Smooth muscle cell (in vitro differentiated cells): ENCODE measurements around the gene MARK3. TPM values are rescaled to one million over a fixed set of nuclear protein-coding genes. Genes with fewer than 3 reads are reported as not detected.

Experiments used
- DNase-seq: peaks from one replicate; lab custom pipeline; 2025; ENCODE audit not compliant: unreplicated experiment; lab: John Stamatoyannopoulos, UW
- H2AFZ ChIP-seq: fragments of 200-600 bp; sonication (generic); 2 replicates; pipeline ENCODE4 v1.6.0; 2016; ENCODE audit warnings: antibody characterized with exemption, low read depth, mild to moderate bottlenecking
- H3F3A ChIP-seq: fragments of 200-600 bp; sonication (generic); 2 replicates; pipeline ENCODE4 v1.6.0; 2017; ENCODE audit warnings: antibody characterized with exemption, low read depth
- H3K27ac ChIP-seq: fragments of 200-600 bp; sonication (generic); 2 replicates; pipeline ENCODE4 v1.5.1; 2016; ENCODE audit warnings: low read depth, mild to moderate bottlenecking
- H3K27me3 ChIP-seq: fragments of 200-600 bp; sonication (generic); 2 replicates; pipeline ENCODE4 v1.6.1; 2016; ENCODE audit warnings: low read depth, mild to moderate bottlenecking
- H3K36me3 ChIP-seq: fragments of 200-600 bp; sonication (generic); 2 replicates; pipeline ENCODE4 v1.5.1; 2016; ENCODE audit warnings: low read depth
- H3K4me1 ChIP-seq: fragments of 200-600 bp; sonication (generic); 2 replicates; pipeline ENCODE4 v1.5.1; 2016; ENCODE audit warnings: low read depth
- H3K4me2 ChIP-seq: fragments of 200-600 bp; sonication (generic); 2 replicates; pipeline ENCODE4 v1.6.0; 2016; ENCODE audit warnings: mild to moderate bottlenecking
- H3K4me3 ChIP-seq: fragments of 200-600 bp; sonication (generic); 2 replicates; pipeline ENCODE4 v1.5.1; 2016; ENCODE audit warnings: mild to moderate bottlenecking
- H3K79me2 ChIP-seq: fragments of 200-600 bp; sonication (generic); 2 replicates; pipeline ENCODE4 v1.6.0; 2016; ENCODE audit warnings: low read depth, mild to moderate bottlenecking
- H3K9ac ChIP-seq: fragments of 200-600 bp; sonication (generic); 2 replicates; pipeline ENCODE4 v1.6.0; 2016; ENCODE audit warnings: low read depth
- H3K9me3 ChIP-seq: fragments of 200-600 bp; sonication (generic); replicated peaks from 2 replicates; pipeline ENCODE4 v1.5.1; 2016; ENCODE audit warnings: low read depth
- H4K20me1 ChIP-seq: fragments of 200-600 bp; sonication (generic); 2 replicates; pipeline ENCODE4 v1.6.0; 2016; ENCODE audit warnings: low read depth
- CTCF ChIP-seq: fragments of 200-600 bp; sonication (generic); IDR thresholded peaks from 2 replicates; pipeline ENCODE4 v1.5.1; 2017; ENCODE audit warnings: borderline replicate concordance, mild to moderate bottlenecking, antibody characterized with exemption; ENCODE audit not compliant: insufficient read depth, poor library complexity, severe bottlenecking
- WGBS: methylation state at CpG from one replicate; pipeline ENCODE4 v1.1.7; 2016; ENCODE audit warnings: low lambda C conversion rate; 5-methylcytosine and 5-hydroxymethylcytosine counted together
- polyA plus RNA-seq: library from polyadenylated mRNA; unstranded; fragments of >200 nt; fragmentation: Nextera tagmentation; extraction: Ambion mirVana; gene quantifications from 2 replicates; pipeline ENCODE4 v1.2.1, GENCODE V29; 2016
- total RNA-seq: library from RNA; depleted of rRNA; stranded (reverse); fragments of >200 nt; gene quantifications from 2 replicates; pipeline ENCODE4 v1.2.3, GENCODE V29; 2014

MARK3 gene
- total and polyA plus RNA-seq, 2 experiments from 2014 or later, result 63.2 to 68.4 TPM

DNA sequence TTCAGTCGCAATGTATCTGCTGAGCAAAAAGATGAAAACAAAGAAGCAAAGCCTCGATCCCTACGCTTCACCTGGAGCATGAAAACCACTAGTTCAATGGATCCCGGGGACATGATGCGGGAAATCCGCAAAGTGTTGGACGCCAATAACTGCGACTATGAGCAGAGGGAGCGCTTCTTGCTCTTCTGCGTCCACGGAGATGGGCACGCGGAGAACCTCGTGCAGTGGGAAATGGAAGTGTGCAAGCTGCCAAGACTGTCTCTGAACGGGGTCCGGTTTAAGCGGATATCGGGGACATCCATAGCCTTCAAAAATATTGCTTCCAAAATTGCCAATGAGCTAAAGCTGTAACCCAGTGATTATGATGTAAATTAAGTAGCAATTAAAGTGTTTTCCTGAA lies 117.7 kb downstream of the MARK3 start:
- 98% methylated on average over 18 of the region's 18 CpGs for WGBS
- H3K4me2 ChIP-seq, result no peak overlapping the region
- H3K9me3 ChIP-seq, result no peaks in the 10 kb centered on the region
- H3K36me3 ChIP-seq, result peaks cover 3% of the 10 kb centered on the region
- H2AFZ ChIP-seq, result no peak overlapping the region
- H3K79me2 ChIP-seq, result no peaks in the 10 kb centered on the region
- no peak overlapping the region for H3K4me3 ChIP-seq
- no peak overlapping the region for H3K9ac ChIP-seq
- TF ChIP-seq CTCF, result no peak
- peaks cover 5% of the 10 kb centered on the region for H3F3A ChIP-seq
- no peaks in the 10 kb centered on the region for H3K4me1 ChIP-seq
- H3K27me3 ChIP-seq, result no peaks in the 10 kb centered on the region
- H4K20me1 ChIP-seq, result peaks cover 32% of the 10 kb centered on the region
- DNase-seq, result no peak
- H3K27ac ChIP-seq, result no peak overlapping the region

DNA sequence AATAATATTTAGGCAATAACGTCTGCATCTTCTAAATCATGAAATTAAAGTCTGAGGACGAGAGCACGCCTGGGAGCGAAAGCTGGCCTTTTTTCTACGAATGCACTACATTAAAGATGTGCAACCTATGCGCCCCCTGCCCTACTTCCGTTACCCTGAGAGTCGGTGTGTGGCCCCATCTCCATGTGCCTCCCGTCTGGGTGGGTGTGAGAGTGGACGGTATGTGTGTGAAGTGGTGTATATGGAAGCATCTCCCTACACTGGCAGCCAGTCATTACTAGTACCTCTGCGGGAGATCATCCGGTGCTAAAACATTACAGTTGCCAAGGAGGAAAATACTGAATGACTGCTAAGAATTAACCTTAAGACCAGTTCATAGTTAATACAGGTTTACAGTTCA lies 118.1 kb downstream of the MARK3 start:
- no peak overlapping the region for H2AFZ ChIP-seq
- H3K4me1 ChIP-seq, result no peaks in the 10 kb centered on the region
- no peak for TF ChIP-seq CTCF
- H4K20me1 ChIP-seq, result peaks cover 32% of the 10 kb centered on the region
- DNase-seq, result no peak
- no peak overlapping the region for H3K4me2 ChIP-seq
- WGBS, result 97% methylated on average over 12 of the region's 12 CpGs
- peaks cover 3% of the 10 kb centered on the region for H3K36me3 ChIP-seq
- no peaks in the 10 kb centered on the region for H3K9me3 ChIP-seq
- H3K79me2 ChIP-seq, result no peaks in the 10 kb centered on the region
- no peak overlapping the region for H3K4me3 ChIP-seq
- H3K27ac ChIP-seq, result no peak overlapping the region
- peaks cover 5% of the 10 kb centered on the region for H3F3A ChIP-seq
- H3K9ac ChIP-seq, result no peak overlapping the region
- H3K27me3 ChIP-seq, result no peaks in the 10 kb centered on the region

- Histone ChIP-seq H3K27ac (no peak overlapping the region), H3F3A (no peaks in the 10 kb centered on the region), H3K27me3 (no peaks in the 10 kb centered on the region), H3K4me1 (no peaks in the 10 kb centered on the region), H3K9me3 (no peaks in the 10 kb centered on the region), H2AFZ (no peak overlapping the region), H3K79me2 (no peaks in the 10 kb centered on the region), H3K9ac (no peak overlapping the region), H3K4me3 (no peak overlapping the region), H3K4me2 (no peak overlapping the region), H4K20me1 (peaks cover 15% of the 10 kb centered on the region), H3K36me3 (no peaks in the 10 kb centered on the region)
- WGBS, result 84% methylated on average over 8 of the region's 8 CpGs
- no peak for TF ChIP-seq CTCF
- no peak for DNase-seq
Measured at GRCh38 chr14:103504991-103505565, 119.9 kb downstream of the MARK3 start.

DNA sequence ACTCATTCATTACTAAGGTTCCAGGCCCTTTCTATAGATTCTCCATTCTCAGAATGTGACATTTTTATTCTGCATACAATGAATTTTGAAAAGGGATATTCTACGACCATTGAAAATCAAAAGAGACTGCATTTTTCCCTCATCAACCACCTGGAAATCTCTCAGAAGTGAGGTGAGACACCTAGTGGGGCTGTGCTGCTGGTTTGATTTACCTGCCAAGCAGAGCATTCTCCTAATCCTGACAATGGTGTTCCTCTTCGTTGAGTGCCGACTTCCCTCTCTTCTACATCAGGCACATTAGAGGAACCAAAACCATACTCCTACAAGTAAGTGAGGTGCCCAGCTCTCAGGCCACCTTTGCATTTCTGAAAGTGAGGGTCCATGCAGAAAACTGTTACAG lies 122.5 kb downstream of the MARK3 start:
- no peak overlapping the region for H3K4me2 ChIP-seq
- no peaks in the 10 kb centered on the region for H3F3A ChIP-seq
- no peaks in the 10 kb centered on the region for H3K27me3 ChIP-seq
- no peaks in the 10 kb centered on the region for H3K9me3 ChIP-seq
- H4K20me1 ChIP-seq, result no peaks in the 10 kb centered on the region
- TF ChIP-seq CTCF, result no peak
- DNase-seq, result no peak
- no peaks in the 10 kb centered on the region for H3K4me1 ChIP-seq
- no peak overlapping the region for H2AFZ ChIP-seq
- no peak overlapping the region for H3K27ac ChIP-seq
- H3K4me3 ChIP-seq, result no peak overlapping the region
- 98% methylated on average over 3 of the region's 3 CpGs for WGBS
- no peaks in the 10 kb centered on the region for H3K36me3 ChIP-seq
- H3K79me2 ChIP-seq, result no peaks in the 10 kb centered on the region
- no peak overlapping the region for H3K9ac ChIP-seq
